NCI-H345 treated with DMSO at 0.1 percent for 48 hours (cell line): ENCODE results near the gene ZNF44.
"Not testable (repeated sequence)": the region's sequence is repeated elsewhere in the genome, so short reads cannot be mapped to it uniquely, and the experiment has no call there.

Experiments used
- DNase-seq: peaks from one replicate; lab custom pipeline; 2025; ENCODE audit not compliant: unreplicated experiment; lab: John Stamatoyannopoulos, UW

Gene ZNF44

DNA sequence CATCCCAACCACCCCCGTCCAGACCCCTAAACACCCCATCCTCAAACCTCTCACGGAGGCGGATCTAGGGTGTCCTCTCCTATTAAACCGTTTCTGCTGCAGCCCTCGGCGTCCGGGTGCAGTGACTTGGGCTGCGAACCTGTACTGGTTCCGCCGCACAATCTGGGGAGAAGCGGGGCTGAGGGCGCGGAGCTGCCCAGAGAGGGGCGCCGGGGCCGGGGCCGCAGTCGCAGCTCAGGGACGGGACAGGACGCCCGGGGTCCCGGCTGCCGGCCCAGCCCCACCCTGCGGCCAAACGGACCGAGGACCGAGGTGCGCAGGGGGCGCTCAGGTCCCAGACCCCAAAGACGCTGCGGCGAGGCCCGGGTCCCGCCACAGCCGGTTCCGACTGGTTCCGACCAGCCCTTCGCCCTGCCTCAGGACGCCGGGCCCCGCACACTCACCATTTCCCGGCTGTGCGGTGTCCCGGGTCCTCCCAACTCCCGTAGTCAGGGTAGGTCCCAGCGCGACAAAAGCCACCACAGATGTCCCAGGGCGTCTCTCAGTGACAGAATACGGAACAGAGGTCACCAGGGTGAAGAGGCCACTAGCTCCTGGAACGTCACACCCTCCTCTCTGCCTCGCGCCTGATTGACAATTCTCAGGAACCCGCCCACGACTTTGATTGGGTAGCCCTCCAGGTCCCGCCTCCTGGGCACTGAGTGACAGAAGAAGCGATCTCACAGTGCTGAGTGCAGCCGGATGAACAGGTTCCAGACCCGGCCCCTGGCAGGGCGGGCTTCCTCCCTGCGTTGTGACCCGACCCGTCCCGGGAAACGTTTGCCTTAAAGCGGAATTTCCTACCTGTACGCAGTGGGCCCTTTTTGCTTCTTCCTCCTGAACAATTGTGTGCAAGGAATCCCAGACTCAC lies at the start of gene ZNF44:
Gene ZNF44 (minus strand): TSS at position 635 of the 910 bp plus-strand sequence. CDS start 189 bp downstream, at position 446.
- peak; percentile 21 for DNase-seq

DNA sequence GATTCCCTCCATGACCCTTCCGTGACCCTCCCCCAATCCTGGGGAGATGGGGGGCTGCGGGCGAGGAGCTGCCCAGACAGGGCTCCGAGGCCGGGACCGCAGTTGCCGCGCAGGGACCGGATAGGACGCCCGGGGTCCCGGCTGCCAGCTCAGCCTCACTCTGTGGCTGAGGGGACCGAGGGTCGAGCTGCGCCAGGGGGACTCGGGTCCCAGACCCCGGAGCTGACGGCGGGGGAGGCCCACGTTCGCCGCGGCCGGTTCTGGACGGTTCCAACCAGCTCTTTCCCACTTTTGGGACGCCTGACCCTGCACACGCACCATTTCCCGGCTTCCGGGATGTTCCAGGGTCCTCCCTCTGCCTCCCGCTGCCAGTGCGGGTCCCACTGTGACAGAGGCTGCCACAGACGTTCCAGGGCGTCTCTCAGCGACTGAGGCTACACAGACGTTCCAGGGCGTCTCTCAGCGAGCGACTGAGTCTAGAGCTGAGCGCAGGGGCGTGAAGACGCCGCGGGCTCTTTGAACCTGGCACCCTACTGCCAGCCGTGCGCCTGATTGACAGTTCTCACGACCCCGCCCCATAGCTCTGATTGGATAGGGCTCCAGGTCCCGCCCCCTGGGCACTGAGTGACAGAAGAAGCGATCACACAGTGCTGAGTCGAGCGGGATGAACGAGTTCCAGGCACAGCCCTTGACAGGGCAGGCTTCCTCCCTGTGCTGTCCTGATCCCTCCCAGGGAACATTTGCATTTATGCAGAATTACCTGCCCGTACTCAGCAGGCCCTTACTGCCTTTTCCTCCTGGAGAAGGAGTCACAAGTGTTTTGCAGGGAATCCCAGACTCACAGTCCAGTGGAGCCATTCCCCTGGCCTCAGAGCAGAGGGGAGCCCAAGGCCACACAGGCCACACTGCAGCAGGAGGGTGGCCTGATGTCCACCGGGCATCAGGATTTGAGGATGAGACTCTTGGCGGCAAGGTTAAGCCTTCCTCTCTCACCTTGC lies 38.8 kb upstream of the ZNF44 start, which contains the start of gene ZNF563:
Gene ZNF563 (minus strand): TSS at position 472 of the 998 bp plus-strand sequence. CDS start 151 bp downstream, at position 321.
- peak; percentile 35 for DNase-seq

DNA sequence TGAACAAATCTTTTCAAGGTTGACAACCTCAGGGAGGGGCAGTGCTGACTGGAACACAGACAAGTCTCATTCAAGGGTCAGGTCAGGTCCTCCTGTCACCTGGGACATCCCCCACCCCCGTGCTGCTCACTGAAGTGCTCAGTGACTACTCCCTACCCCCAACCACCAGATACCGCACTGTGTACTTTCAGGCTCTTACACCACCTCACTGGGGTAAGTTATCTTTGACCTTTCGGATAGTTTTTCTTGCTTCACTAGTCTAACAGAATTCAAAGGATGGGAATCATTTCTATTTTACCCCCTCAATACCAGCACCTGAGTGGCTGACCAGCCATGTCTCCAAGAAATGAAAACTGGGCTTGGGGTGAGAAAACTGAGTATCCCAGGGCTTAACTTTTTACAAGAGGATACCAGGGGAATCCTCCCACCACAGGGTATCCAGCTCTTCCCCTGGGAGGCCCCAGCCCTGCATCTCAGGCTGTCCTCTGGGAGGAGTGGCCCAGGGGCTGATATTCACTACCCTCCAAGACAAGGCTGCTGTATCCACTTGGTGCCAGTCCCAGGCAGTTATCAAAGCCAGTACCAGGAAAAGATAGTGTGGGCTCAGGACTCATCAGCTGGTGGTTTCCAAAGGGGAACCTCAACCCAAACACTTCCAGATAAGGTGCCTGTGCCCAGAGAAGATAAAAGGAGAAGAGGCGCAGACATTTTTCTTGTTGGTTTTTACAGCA lies 36.7 kb upstream of the ZNF44 start:
- no peak for DNase-seq

DNA sequence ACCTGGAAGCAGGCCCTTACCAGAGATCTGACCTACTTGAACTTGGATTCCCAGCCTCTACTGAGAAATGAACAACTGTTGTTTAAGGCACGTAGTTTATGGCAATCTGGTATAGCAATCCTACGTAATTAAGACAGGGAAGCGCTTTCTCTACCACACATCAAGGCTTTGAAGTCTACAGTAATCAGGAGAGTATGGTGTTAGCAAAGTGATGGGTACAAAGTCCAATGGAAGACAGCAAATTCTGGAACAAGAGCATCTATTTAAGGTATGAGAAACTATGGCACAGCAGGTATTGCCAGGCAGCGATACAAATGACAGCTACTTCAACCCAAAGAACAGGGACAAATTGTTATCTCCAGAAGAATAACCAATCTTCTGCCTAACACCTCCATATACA lies 35.7 kb upstream of the ZNF44 start:
- DNase-seq = no peak

DNA sequence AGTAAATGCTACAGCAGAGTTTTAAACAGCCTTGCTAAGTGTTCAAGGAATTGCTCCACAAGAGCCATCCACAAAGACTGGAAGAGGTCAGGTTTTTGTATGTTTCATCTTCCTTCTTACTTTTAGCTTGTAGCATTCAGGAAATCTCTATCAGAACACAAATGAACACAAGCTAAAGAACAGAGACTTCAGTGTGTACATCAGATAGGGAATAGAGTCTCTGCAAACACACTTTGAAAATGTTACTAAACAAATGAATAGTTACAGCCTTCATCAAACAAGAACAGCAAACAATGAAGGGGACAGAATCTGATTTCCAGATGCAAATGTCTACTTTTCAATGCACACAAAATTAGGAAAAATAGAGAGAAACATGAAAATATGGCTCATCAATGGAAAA lies 31.0 kb upstream of the ZNF44 start:
- no peak for DNase-seq

DNA sequence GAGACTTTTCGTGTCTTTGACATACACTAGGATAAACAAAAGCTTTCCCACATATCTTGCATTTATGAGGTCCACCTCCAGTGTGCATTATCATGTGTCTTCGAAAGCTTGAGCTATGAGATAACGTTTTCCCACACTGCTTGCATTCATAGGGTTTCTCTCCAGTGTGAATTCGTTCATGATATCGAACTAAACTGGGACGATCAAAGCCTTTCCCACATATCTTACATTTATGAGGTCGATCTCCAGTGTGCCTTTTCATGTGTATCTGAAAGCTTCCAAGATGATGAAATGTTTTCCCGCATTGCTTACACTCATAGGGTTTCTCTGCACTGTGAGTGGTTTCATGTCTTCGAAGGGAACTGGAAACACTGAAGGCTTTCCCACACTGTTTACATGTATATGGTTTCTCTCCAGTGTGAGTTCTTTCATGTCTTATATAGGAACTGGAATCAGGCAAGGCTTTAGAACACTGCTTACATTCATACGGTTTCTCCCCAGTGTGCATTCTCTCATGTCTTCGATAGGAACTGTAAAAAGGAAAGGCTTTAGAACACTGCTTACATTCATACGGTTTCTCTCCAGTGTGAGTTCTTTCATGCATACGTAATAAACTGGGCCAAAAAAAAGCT lies 24.2 kb upstream of the ZNF44 start:
- no peak for DNase-seq

DNA sequence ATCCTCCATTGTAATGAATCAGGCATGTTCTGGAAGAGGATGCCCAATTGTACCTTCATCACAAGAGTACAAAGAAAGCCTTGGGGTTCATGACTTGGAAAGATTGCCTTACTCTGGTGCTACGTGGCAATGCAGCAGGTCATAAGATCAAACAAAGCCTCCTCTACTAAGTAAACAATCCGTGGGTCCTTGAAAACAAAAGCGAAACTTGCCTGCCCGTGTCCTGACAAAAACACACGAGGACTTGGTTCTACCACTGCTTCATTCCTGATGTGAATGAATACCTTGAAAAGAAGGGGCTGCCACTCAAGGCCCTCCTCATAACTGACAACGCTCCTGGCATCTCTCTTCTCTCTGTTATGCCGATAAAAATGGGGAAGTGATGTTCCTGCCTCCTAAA lies 19.9 kb upstream of the ZNF44 start:
- DNase-seq = no peak

DNA sequence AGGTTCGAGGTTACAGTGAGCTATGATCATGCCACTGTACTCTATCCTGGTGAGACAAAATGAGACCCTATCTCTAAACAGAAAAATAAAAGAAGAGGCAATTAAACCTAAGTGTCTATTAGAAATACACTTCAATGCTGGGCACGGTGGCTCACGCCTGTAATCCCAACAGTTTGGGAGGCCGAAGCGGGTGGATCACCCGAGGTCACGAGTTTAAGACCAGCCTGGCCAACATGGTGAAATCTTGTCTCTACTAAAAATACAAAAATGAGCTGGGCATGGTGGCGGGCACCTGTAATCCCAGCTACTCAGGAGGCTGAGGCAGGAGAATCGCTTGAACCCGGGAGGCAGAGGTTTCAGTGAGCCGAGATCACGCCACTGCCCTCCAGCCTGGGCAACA lies 14.2 kb upstream of the ZNF44 start:
- DNase-seq = not testable (repeated sequence)

DNA sequence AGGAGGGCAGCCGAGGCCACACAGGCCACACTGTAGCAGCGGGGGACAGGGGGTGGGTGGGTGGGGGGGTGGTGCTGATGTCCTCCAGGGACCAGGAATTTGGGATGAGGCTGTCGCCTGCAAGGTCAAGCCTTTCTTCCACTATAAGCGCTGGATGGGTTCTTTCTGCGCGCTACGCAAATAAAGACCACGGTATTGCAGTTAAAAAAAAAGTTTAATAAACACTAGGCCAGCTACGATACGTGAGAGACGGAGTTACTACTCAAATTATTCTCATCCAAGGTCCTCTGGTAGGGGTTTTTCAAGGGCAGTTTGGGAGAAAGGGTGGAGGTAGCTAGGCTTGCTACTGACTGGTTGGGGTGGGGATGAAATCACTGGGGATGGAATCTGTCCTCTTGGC lies 508 bp upstream of the ZNF44 start:
- no peak for DNase-seq

DNA sequence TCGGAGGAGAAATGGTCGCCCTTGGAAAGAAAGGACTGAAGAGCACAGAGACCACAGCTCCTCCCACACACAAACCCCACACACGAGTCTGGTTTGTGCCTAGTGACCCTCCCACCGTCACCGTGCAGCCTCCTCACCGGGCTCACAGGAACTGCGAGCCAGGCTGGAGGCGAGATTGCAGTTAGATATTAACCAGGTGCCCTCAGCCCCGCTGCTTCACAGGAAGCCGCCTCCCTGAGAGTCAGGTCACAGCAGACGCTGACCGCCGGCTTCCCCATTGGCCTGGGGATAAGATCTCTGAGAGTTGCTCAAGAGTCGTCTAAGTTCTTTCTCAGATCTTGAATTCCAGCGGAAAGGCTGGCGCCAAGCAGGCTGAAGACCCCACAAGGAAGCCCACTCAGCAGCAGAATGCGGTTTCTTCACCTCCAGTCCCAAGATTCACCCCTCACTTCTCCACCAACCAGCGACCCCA lies 870 bp downstream of the ZNF44 start:
- no peak for DNase-seq

DNA sequence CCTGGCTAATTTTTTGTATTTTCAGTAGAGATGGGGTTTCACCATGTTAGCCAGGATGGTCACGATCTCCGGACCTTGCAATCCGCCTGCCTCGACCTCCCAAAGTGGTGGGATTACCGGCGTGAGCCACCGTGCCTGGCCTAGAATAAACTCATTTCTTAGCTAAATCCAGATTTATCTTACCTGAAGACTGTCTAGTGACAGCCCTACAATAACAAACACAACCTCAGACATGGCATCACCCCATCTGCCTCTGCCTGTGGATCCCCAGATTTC lies 5.0 kb downstream of the ZNF44 start:
- DNase-seq = no peak

DNA sequence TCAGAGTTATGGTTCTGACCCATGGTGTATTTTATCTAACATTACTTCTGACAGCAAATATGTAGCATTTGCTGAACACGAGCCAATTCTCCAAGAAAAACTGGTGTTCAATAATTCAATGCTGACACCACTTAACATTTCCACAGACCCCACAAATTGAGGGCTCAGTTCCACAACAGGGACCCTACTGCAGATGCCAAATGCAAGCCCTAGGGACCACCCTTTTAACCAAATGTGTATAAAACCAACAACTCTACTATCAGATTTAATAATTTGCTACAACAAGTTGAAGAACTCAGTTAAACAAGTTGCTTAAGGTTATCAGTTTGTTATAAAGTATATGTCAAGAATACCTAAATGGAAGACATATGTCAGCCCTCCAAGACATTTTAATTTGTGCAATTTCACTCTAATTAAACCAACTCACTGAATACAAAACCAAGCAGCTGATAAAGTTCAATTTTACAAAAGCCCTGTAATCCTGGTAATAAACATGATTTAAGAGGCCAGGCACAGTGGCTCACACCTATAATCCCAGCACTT lies 6.7 kb downstream of the ZNF44 start:
- no peak for DNase-seq

DNA sequence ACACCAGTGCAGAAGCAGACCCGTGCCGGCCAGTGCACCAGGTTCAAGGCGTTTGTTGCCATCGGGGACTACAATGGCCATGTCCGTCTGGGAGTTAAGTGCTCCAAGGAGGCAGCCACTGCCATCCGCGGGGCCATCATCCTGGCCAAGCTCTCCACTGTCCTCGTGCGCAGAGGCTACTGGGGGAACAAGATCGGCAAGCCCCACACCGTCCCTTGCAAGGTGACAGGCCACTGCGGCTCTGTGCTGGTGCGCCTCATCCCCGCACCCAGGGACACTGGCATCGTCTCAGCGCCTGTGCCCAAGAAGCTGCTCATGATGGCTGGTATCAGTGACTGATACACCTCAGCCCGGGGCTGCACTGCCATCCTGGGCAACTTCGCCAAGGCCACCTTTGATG lies 10.1 kb downstream of the ZNF44 start:
- no peak for DNase-seq

DNA sequence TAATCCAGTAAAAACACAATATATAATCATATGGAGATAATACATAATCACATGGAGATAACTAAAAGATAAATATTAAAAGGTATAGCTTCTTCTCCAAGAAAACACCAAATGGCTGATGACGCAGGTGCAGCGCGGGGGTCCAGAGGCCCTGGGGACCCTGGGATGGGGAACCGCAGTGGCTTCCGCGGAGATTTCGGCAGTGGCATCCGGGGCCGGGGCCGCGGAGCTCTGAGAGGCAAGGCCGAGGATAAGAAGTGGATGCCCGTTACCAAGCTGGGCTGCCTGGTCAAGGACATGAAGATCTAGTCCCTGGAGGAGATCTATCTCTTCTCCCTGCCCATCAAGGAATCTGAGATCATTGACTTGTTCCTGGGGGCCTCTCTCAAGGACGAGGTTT lies 10.5 kb downstream of the ZNF44 start:
- DNase-seq = no peak

DNA sequence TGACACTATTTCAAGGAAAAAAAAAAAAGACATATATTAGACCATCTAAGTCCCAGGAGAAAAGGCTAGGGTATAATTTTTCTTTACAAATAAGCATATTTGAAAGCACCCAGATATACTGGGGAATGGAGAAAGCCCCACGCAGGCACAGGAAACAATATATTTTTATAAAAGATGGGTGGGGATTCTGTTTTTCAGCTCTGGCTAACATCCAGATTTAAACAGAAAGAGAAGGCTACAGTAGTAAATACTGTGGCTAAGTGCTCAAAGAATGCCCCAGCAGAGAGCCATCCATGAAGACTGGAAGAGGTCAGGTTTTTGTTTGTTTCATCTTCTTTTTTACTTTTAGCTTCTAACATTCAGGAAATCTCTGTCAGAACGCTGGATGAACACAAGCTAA lies 16.0 kb downstream of the ZNF44 start:
- no peak for DNase-seq

DNA sequence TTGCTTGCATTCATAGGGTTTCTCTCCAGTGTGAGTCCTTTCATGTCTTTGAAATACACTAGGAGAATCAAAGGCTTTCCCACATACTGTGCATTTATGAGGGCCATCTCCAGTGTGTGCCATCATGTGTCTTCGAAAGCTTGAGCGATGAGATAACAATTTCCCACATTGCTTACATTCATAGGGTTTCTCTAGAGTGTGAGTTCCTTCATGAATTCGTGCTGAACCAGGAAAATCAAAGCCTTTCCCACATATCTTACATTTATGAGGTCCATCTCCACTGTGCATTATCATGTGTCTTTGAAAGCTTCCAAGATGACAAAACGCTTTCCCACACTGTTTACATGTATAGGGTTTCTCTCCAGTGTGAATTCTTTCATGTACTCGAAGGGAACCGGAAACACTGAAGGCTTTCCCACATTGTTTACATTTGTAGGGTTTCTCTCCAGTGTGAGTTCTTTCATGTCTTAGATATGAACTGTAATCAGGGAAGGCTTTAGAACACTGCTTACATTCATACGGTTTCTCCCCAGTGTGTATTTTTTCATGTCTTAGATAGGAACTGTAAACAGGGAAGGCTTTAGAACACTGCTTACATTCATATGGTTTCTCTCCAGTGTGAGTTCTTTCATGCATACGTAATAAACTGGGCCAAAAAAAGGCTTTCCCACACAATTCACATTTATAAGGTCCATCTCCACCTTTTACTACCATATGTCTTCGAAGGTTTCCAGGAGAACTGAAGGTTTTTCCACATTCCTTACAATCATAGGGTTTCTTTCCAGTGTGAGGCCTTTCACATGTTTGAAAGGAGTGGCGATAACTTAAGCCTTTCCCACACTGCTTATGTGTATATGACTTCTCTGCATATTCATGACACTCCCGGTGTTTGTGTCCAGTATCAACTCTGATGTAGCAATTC lies 21.4 kb downstream of the ZNF44 start:
- DNase-seq = no peak

DNA sequence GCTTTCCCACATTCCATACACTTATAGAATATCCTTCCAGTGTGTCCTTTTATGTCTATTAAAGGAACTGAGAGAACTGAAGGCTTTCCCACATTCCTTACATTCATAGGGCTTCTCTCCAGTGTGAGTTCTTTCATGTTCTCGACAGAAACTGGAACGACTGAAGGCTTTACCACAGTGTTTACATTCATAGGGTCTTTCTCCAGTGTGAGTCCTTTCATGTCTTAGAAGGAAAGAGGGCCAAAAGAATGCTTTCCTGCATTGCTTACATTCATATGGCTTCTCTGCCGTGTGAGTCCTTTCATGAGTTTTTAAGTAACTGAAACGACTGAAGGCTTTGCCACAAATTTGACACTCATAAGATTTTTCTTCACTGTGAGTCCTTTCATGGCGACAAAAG lies 22.3 kb downstream of the ZNF44 start:
- no peak for DNase-seq

DNA sequence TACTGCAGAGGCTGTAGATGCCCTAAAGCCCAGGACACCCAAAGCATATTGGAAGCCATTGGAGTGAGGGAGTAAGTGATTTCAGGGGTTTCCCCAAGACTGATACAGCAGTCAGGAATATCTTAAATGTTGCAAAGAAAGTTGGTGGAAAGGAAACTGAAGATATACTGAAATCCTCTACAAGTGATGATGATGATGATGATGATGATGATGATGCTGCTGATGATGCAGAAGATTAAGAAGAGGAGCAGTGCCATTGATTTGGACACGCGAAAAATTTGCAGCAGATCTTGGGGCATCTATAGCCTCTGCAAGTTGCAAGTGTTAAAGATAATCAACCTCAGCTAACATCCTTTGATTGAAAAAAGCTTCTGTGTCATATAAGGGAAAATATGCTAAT lies 23.8 kb downstream of the ZNF44 start:
- DNase-seq = no peak
